Motor neuron (in vitro differentiated cells): ENCODE results near the gene AKAP12. TPM values are rescaled to one million over a fixed set of nuclear protein-coding genes. Genes with fewer than 3 reads are reported as not detected.
A peak's percentile ranks its signal among the peaks of the same experiment; 100 is the strongest.

ENCODE experiments used
- ATAC-seq, 8 experiments: fragments of 200-7000 bp; cut with Tn5 transposase; replicated peaks in 6 of 8; 2 replicates each; pipeline ENCODE4 v1.8.0; 2021; ENCODE audit warnings: mild to moderate bottlenecking in 8 of 8, moderate library complexity in 8 of 8
- H3K27ac ChIP-seq, 2 donors: fragments of 250-450 bp; sonication (Bioruptor Pico); 2 replicates each; pipeline ENCODE4 v1.9.0; 2021; ENCODE audit warnings: antibody characterized with exemption in 2 of 2, mild to moderate bottlenecking in 2 of 2, moderate library complexity in 1 of 2
- H3K4me1 ChIP-seq, 2 donors: fragments of 250-450 bp; sonication (Bioruptor Pico); replicated peaks in 1 of 2; 2 replicates each; pipeline ENCODE4 v1.6.1; 2021; ENCODE audit warnings: antibody characterized with exemption in 2 of 2, mild to moderate bottlenecking in 2 of 2, moderate library complexity in 1 of 2
- H3K4me3 ChIP-seq, 5 donors: fragments of 250-450 bp; sonication (Bioruptor Pico); 2 replicates each; pipeline ENCODE4 v1.9.0; 2021; ENCODE audit warnings: antibody characterized with exemption in 5 of 5, mild to moderate bottlenecking in 5 of 5, moderate library complexity in 4 of 5
- WGBS, 10 experiments: fragments of 450-650 bp; shearing (Covaris generic); methylation state at CpG; one replicate each; pipeline ENCODE4 v1.0.0; 2022; 5-methylcytosine and 5-hydroxymethylcytosine counted together
- in situ Hi-C, 9 experiments: fragments of 400-800 bp; cut with MboI; loops; one replicate each; pipeline ENCODE4 v1.15.0; 2021; ENCODE audit warnings: low sequenced_read_pairs in 9 of 9, low pct_unique_long_range_greater_than_20kb in 2 of 9; ENCODE audit not compliant: unreplicated experiment in 9 of 9
- total RNA-seq, 8 experiments: library from RNA; unstranded; fragments of 300-600 nt; gene quantifications; 2 replicates each; pipeline versions ENCODE4 v1.2.3 to v1.2.4, GENCODE V29; 2022

The AKAP12 gene
- total RNA-seq, 8 experiments from 2014 or later = 71.1 to 553 (median 180) TPM

- H3K4me3 ChIP-seq = no peak overlapping the region
- WGBS, 10 experiments = 0 to 92% (median 50%) methylated on average over 1 to 4 of the region's 6 CpGs; no CpG with 5 or more reads in 1 of the 10 experiments
- no peak overlapping the region for H3K27ac ChIP-seq
- ATAC-seq = no peak
- in situ Hi-C loops = loop anchor here in 4 of 9 experiments (10.0 to 25.0 kb wide), 3 partner anchors 310 to 430 kb away; no protein-coding TSS in a partner anchor
- peaks cover 9 to 10% of the 10 kb centered on the region in 2 donors for H3K4me1 ChIP-seq
These were observed 84.7 kb downstream of the AKAP12 start for GRCh38 chr6:151324488-151324825.

DNA sequence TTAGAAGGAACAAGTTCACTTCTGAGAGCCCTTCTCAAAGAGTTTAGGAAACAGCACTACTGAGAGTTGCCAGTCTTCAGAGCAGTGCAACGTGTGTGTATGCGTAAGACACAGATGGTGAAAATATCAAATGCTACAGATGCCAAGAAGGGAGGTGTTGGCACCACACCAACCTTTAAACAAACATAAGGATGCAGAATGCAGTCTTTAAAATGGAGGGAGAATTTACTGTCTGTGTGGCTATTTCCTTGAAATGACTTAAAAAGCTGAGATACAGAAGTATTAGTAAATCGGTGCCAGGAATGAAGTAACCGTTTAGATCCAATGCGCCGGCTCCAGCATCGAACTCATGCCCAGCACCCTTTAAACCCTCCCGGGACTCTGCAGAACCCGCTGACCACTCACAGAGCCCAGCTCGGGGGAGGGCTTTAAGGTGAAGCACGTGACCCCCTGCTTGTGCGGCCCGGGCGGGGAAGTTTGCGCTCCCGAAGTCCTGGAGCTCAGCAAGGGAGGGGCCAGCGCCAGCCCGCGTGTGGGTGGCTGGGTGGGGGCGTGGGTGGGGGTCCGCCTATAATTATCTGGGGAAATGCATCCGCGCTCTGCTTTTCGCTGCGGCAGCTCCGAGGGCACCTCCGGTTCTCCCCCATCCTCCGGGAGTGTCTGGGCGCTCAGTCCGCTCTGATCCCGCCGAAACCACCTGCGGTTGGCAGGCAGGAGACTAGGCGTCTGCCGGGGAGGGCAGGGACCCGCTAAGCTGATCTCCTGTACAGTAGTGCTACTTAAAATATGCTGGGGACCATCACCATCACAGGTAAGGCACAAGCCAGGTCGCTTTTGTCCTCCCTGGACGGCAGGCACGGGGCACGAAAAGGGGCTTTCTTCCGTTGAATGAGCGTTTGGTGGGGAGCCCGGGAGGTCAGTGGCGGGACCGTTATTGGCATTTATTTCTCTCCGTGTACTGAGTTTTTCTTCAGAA, 85.6 kb downstream of the AKAP12 start:
- Histone ChIP-seq H3K4me3 (peak overlapping the region; percentile 27 to 36 (median 34)), H3K4me1 (peaks cover 9 to 10% of the 10 kb centered on the region in 2 donors), H3K27ac (no peak overlapping the region)
- in situ Hi-C loops = loop anchor here in 8 of 9 experiments (10.0 to 25.0 kb wide), 5 partner anchors 311 to 438 kb away; no protein-coding TSS in a partner anchor
- WGBS, 10 experiments = 3 to 71% (median 30%) methylated on average over 3 to 14 of the region's 46 CpGs; no CpG with 5 or more reads in 1 of the 10 experiments
- peak; percentile 58 to 88 (median 75) for ATAC-seq

GRCh38 chr6:151326116-151326825, 86.5 kb downstream of the AKAP12 start:
- Histone ChIP-seq H3K4me1 (peaks cover 9 to 10% of the 10 kb centered on the region in 2 donors), H3K4me3 (peak overlapping the region in 4 of 5 donors; percentile 31 to 36 (median 35)), H3K27ac (no peak overlapping the region)
- peak in 1 of 8 experiments; percentile 7 for ATAC-seq
- 15 to 85% (median 48%) methylated on average over 5 to 8 of the region's 8 CpGs for WGBS, 10 experiments
- in situ Hi-C loops = loop anchor here in 8 of 9 experiments (10.0 to 25.0 kb wide), 5 partner anchors 311 to 439 kb away; no protein-coding TSS in a partner anchor

DNA sequence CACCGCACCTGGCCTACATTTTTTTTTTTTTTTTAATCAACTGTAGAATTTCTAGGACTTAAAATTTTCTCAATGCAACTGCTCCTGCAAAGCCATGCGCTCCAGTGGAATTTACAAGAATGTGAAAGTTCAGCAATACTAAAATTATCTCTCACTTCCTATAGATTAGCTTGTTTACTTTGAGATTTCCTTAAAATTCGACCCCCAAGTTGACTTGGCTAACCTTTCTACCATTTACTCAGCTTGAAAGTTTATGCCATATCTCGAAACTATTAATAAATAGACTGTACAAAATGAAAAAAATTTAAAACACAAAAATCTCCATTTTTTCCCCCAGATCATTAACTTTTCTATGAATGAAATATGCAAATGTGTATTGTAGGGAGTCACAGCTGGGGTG, 87.3 kb downstream of the AKAP12 start:
- in situ Hi-C loops = loop anchor here in 8 of 9 experiments (10.0 to 25.0 kb wide), 5 partner anchors 312 to 440 kb away; no protein-coding TSS in a partner anchor
- Histone ChIP-seq H3K4me1 (peaks cover 9 to 10% of the 10 kb centered on the region in 2 donors), H3K27ac (no peak overlapping the region), H3K4me3 (no peak overlapping the region)
- 26 to 100% (median 92%) methylated on average over 1 to 4 of the region's 4 CpGs; no CpG with 5 or more reads in 2 of the 10 experiments for whole genome bisulfite sequencing, 10 experiments
- ATAC-seq = no peak

DNA sequence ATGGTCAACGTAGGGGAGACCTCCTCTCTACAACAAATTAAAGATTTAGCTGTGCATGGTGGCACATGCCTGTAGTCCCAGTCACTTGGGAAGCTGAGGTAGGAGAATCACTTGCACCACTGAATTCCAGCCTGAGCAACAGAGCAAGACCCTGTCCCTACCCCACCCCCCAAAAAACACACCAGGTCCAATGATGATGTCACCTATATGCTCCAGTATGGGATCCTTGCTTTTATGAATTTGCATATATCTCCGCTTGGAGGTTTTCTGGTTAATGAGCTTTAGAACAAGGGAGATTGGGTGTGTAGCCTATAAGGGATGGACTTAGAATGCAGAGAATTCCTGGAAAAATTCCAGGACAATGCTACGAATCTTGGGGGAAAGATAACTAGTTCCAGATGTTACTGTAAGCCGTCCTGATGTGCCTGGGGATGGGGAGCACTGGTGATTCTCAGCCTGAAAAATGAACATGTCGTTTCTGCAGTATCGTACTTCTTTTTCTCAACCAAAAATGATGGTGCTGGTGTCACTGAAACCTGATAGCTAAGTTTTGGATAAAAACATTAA, 90.4 kb downstream of the AKAP12 start:
- peak in 3 of 8 experiments; percentile 12 to 53 (median 44) for ATAC-seq
- no peak overlapping the region for H3K4me3 ChIP-seq
- peaks cover 0 to 4% of the 10 kb centered on the region in 2 donors for H3K4me1 ChIP-seq
- WGBS, 10 experiments = 14 to 100% (median 87%) methylated on average over 1 to 5 of the region's 6 CpGs
- no peak overlapping the region for H3K27ac ChIP-seq
- in situ Hi-C loops = loop anchor here in 7 of 9 experiments (10.0 to 25.0 kb wide), 4 partner anchors 315 to 443 kb away; no protein-coding TSS in a partner anchor

DNA sequence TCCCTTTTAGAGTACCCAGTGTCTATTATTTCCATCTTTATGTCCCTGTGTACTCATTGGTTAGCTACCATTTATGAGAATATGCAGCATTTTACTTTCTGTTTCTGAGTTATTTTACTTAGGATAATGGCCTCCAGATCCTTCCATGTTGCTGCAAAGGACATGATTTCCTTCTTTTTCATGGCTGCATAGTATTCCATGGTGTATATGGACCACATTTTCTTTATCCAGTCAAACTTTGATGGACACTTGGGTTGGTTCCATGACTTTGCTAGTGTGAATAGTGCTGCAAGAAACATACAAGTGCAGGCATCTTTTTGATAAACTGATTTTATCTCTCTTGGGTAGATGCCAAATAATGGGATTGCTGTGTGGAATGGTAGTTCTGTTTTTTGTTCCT, 96.2 kb downstream of the AKAP12 start:
- in situ Hi-C loops = loop anchor here in 7 of 9 experiments (10.0 to 25.0 kb wide), 4 partner anchors 321 to 449 kb away; no protein-coding TSS in a partner anchor

GRCh38 chr6:151338651-151339200, 99.0 kb downstream of the AKAP12 start:
- in situ Hi-C loops = loop anchor here in 7 of 9 experiments (10.0 to 25.0 kb wide), 4 partner anchors 324 to 451 kb away; no protein-coding TSS in a partner anchor
- peak in 5 of 8 experiments; percentile 65 to 88 (median 82) for ATAC-seq
- 0 to 100% (median 56%) methylated on average over 1 to 11 of the region's 11 CpGs for WGBS, 10 experiments

More for the DNA sequence above, 96.2 kb downstream of the AKAP12 start:
- ATAC-seq = no peak
- Histone ChIP-seq H3K4me1 (peaks cover 9 to 14% of the 10 kb centered on the region in 2 donors), H3K27ac (no peak overlapping the region), H3K4me3 (no peak overlapping the region)

GRCh38 chr6:151339369-151339768, 99.6 kb downstream of the AKAP12 start:
- 67 to 100% (median 85%) methylated on average over 1 to 4 of the region's 4 CpGs; no CpG with 5 or more reads in 3 of the 10 experiments for WGBS, 10 experiments
- H3K4me3 ChIP-seq = no peak overlapping the region
- peaks cover 9 to 14% of the 10 kb centered on the region in 2 donors for H3K4me1 ChIP-seq
- in situ Hi-C loops = loop anchor here in 7 of 9 experiments (10.0 to 25.0 kb wide), 4 partner anchors 325 to 452 kb away; no protein-coding TSS in a partner anchor
- ATAC-seq = peak in 1 of 8 experiments; percentile 8
- H3K27ac ChIP-seq = no peak overlapping the region

More at GRCh38 chr6:151338651-151339200, 99.0 kb downstream of the AKAP12 start:
- H3K27ac ChIP-seq = peak overlapping the region; percentile 4 to 6
- no peak overlapping the region for H3K4me3 ChIP-seq
- H3K4me1 ChIP-seq = peaks cover 9 to 14% of the 10 kb centered on the region in 2 donors

DNA sequence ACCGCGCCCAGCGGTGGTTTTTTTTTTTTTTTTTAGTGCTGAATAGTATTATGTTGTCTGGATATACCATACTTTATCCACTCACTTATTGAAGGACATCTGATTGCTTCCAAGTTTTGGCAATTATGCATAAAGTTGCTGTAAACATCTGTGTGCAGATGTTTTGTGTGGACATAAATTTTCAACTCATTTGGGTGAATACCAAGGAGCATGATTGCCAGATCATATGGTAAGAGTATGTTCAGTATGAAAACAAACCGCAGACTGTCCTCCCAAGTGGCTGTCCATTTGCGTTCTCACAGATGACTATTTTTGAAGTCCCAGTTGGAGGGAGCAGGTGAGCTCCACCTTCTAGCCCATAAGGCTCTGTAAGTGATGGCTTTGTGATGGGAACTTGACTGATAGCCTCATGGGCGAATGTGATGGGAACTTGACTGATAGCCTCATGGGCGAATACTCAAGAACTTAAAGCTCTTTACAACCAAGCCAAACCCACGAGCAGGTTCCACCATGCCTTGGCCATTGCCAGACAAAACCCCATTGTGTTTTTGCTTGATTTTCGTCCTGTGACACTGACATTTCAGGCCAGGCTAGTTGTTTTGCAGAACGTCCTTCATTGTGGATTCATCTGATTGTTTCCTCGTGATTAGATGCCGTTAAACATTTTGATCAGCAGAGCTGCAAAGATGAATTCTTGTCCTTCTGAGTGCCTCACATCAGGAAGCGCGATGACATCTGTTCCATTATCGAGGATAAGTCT, 100.6 kb downstream of the AKAP12 start:
- peak in 1 of 8 experiments; percentile 22 for ATAC-seq
- Histone ChIP-seq H3K4me1 (peaks cover 9 to 14% of the 10 kb centered on the region in 2 donors), H3K4me3 (no peak overlapping the region), H3K27ac (no peak overlapping the region)
- WGBS, 10 experiments = 67 to 92% (median 80%) methylated on average over 3 to 15 of the region's 15 CpGs
- in situ Hi-C loops = loop anchor here in 6 of 9 experiments (25.0 kb wide), 3 partner anchors 328 to 453 kb away; no protein-coding TSS in a partner anchor

DNA sequence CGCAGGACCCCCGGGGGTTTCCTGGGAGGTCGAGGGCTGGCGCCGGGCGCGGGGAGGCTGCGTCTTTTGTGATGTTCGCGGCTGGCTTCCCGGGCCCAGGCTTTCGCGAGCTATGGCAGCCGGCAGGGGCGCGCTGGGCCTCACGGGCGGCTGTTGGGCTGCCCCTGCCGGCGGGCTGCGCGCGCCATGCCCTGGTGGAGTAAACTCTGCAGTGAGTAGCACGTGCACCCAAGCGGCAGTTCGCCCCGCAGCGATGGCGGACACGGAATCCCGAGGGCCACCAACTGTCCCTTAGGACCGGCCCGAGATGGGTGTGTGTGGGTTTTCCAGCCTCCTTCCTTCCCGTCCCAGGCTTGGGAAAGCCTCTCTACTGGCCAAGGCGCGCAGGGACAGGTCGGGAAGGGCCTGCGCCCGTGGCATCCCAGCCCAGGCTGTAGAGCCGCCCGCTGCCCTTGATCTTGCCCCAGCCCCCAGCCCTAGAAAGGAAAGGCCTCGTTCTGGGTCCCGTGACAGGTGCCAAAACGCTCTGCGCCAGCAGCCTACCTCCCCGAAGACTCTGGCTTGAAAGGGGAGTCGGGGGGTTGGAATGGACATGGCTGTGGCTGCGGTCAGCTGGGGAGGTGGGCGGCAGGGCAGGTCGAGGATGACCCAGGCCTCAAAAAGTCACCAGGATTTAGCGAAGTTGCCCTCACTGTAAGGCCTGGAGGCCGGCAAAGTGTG, 101.9 kb downstream of the AKAP12 start:
- in situ Hi-C loops = loop anchor here in 6 of 9 experiments (25.0 kb wide), 3 partner anchors 329 to 454 kb away; no protein-coding TSS in a partner anchor
- peaks cover 9 to 14% of the 10 kb centered on the region in 2 donors for H3K4me1 ChIP-seq
- WGBS, 10 experiments = 60 to 100% (median 100%) methylated on average over 1 to 13 of the region's 52 CpGs; no CpG with 5 or more reads in 5 of the 10 experiments

More for the DNA sequence above, 101.9 kb downstream of the AKAP12 start:
- Histone ChIP-seq H3K4me3 (no peak overlapping the region), H3K27ac (no peak overlapping the region)
- ATAC-seq = peak in 1 of 8 experiments; percentile 5
